T-helper 2 cell treated with Interferon-gamma antibody and Interleukin-4, amounts not matched to agents 5 μg/mL and 100 μg/mL, for 36 hours (primary cell): ENCODE results near the gene CASQ2.
A peak's percentile ranks its signal among the peaks of the same experiment; 100 is the strongest.

Experiments used
- DNase-seq: peaks from one replicate; pipeline ENCODE4 v3.0.0; 2021; ENCODE audit warnings: low spot score
- H3K27ac Mint-ChIP-seq: one replicate; pipeline ENCODE4 v1.8.0; 2021; ENCODE audit warnings: mild to moderate bottlenecking, mixed read lengths
- H3K27me3 Mint-ChIP-seq: one replicate; pipeline ENCODE4 v1.8.0; 2021; ENCODE audit warnings: low read depth, mixed read lengths
- H3K36me3 Mint-ChIP-seq: one replicate; pipeline ENCODE4 v1.8.0; 2021; ENCODE audit warnings: low read depth, mixed read lengths
- H3K4me1 Mint-ChIP-seq: one replicate; pipeline ENCODE4 v1.8.0; 2021; ENCODE audit warnings: low read depth, mixed read lengths
- H3K4me3 Mint-ChIP-seq: one replicate; pipeline ENCODE4 v1.8.0; 2022; ENCODE audit warnings: mild to moderate bottlenecking, moderate library complexity, mixed read lengths
- H3K9me3 Mint-ChIP-seq: one replicate; pipeline ENCODE4 v1.8.0; 2021; ENCODE audit warnings: mixed read lengths

Gene CASQ2

GRCh38 chr1:115666702-115667101, 101.8 kb downstream of the CASQ2 start:
- peaks cover 24% of the 10 kb centered on the region for H3K4me1 Mint-ChIP-seq
- H3K4me3 Mint-ChIP-seq, result no peak overlapping the region
- no peak overlapping the region for H3K27ac Mint-ChIP-seq
- H3K27me3 Mint-ChIP-seq, result no peaks in the 10 kb centered on the region
- H3K36me3 Mint-ChIP-seq, result peaks cover 55% of the 10 kb centered on the region
- H3K9me3 Mint-ChIP-seq, result peaks cover 13% of the 10 kb centered on the region
- no peak for DNase-seq

- DNase-seq, result no peak
- H3K27me3 Mint-ChIP-seq, result no peaks in the 10 kb centered on the region
Observed at GRCh38 chr1:115666206-115666605, 102.3 kb downstream of the CASQ2 start.

GRCh38 chr1:115665319-115666096, 103.0 kb downstream of the CASQ2 start:
- peaks cover 13% of the 10 kb centered on the region for H3K9me3 Mint-ChIP-seq
- H3K4me1 Mint-ChIP-seq, result peaks cover 20% of the 10 kb centered on the region
- peaks cover 60% of the 10 kb centered on the region for H3K36me3 Mint-ChIP-seq
- H3K4me3 Mint-ChIP-seq, result no peak overlapping the region
- H3K27me3 Mint-ChIP-seq, result no peaks in the 10 kb centered on the region
- H3K27ac Mint-ChIP-seq, result no peak overlapping the region
- no peak for DNase-seq

More at GRCh38 chr1:115666206-115666605, 102.3 kb downstream of the CASQ2 start:
- Mint-ChIP-seq H3K27ac (no peak overlapping the region), H3K4me1 (peaks cover 21% of the 10 kb centered on the region), H3K9me3 (peaks cover 13% of the 10 kb centered on the region), H3K4me3 (no peak overlapping the region), H3K36me3 (peaks cover 55% of the 10 kb centered on the region)

GRCh38 chr1:115661157-115661556, 107.4 kb downstream of the CASQ2 start:
- Mint-ChIP-seq H3K4me3 (no peak overlapping the region), H3K9me3 (no peaks in the 10 kb centered on the region), H3K36me3 (peaks cover 58% of the 10 kb centered on the region), H3K27me3 (no peaks in the 10 kb centered on the region), H3K27ac (no peak overlapping the region), H3K4me1 (peaks cover 14% of the 10 kb centered on the region)
- DNase-seq, result no peak

- Mint-ChIP-seq H3K27me3 (no peaks in the 10 kb centered on the region), H3K4me3 (no peak overlapping the region), H3K36me3 (peaks cover 56% of the 10 kb centered on the region), H3K9me3 (no peaks in the 10 kb centered on the region), H3K27ac (no peak overlapping the region), H3K4me1 (peaks cover 23% of the 10 kb centered on the region)
- no peak for DNase-seq
Observed at GRCh38 chr1:115660151-115660550, 108.4 kb downstream of the CASQ2 start.

GRCh38 chr1:115658646-115659045, 109.9 kb downstream of the CASQ2 start:
- H3K27me3 Mint-ChIP-seq, result no peaks in the 10 kb centered on the region
- H3K9me3 Mint-ChIP-seq, result no peaks in the 10 kb centered on the region
- peaks cover 52% of the 10 kb centered on the region for H3K36me3 Mint-ChIP-seq
- no peak overlapping the region for H3K4me3 Mint-ChIP-seq
- peaks cover 33% of the 10 kb centered on the region for H3K4me1 Mint-ChIP-seq
- no peak overlapping the region for H3K27ac Mint-ChIP-seq
- DNase-seq, result no peak

GRCh38 chr1:115656461-115657077, 111.9 kb downstream of the CASQ2 start:
- H3K9me3 Mint-ChIP-seq, result no peaks in the 10 kb centered on the region
- peaks cover 33% of the 10 kb centered on the region for H3K4me1 Mint-ChIP-seq
- H3K36me3 Mint-ChIP-seq, result peaks cover 54% of the 10 kb centered on the region
- H3K27me3 Mint-ChIP-seq, result no peaks in the 10 kb centered on the region
- no peak overlapping the region for H3K27ac Mint-ChIP-seq
- DNase-seq, result no peak
- peak overlapping the region; percentile 40 for H3K4me3 Mint-ChIP-seq

GRCh38 chr1:115655916-115656315, 112.6 kb downstream of the CASQ2 start:
- Mint-ChIP-seq H3K36me3 (peaks cover 52% of the 10 kb centered on the region), H3K27me3 (no peaks in the 10 kb centered on the region), H3K4me3 (peak overlapping the region; percentile 40), H3K27ac (no peak overlapping the region), H3K4me1 (peaks cover 31% of the 10 kb centered on the region), H3K9me3 (no peaks in the 10 kb centered on the region)
- DNase-seq, result no peak

- no peaks in the 10 kb centered on the region for H3K27me3 Mint-ChIP-seq
- peaks cover 31% of the 10 kb centered on the region for H3K4me1 Mint-ChIP-seq
- H3K9me3 Mint-ChIP-seq, result no peaks in the 10 kb centered on the region
- H3K27ac Mint-ChIP-seq, result peak overlapping the region; percentile 83
- no peak for DNase-seq
- peaks cover 46% of the 10 kb centered on the region for H3K36me3 Mint-ChIP-seq
- H3K4me3 Mint-ChIP-seq, result peak overlapping the region; percentile 71
Observed at GRCh38 chr1:115655306-115655663, 113.2 kb downstream of the CASQ2 start.

GRCh38 chr1:115654663-115655305, 113.7 kb downstream of the CASQ2 start:
- Mint-ChIP-seq H3K4me3 (peak overlapping the region; percentile 71), H3K36me3 (peaks cover 45% of the 10 kb centered on the region), H3K27me3 (no peaks in the 10 kb centered on the region), H3K9me3 (no peaks in the 10 kb centered on the region), H3K27ac (peak overlapping the region; percentile 83), H3K4me1 (peaks cover 30% of the 10 kb centered on the region)
- no peak for DNase-seq

GRCh38 chr1:115654125-115654524, 114.4 kb downstream of the CASQ2 start:
- Mint-ChIP-seq H3K36me3 (peaks cover 42% of the 10 kb centered on the region), H3K27ac (peak overlapping the region; percentile 65), H3K4me1 (peaks cover 27% of the 10 kb centered on the region), H3K27me3 (no peaks in the 10 kb centered on the region), H3K9me3 (no peaks in the 10 kb centered on the region), H3K4me3 (no peak overlapping the region)
- DNase-seq, result no peak

- peaks cover 27% of the 10 kb centered on the region for H3K4me1 Mint-ChIP-seq
- no peak overlapping the region for H3K4me3 Mint-ChIP-seq
- no peak overlapping the region for H3K27ac Mint-ChIP-seq
- no peaks in the 10 kb centered on the region for H3K9me3 Mint-ChIP-seq
- H3K36me3 Mint-ChIP-seq, result peaks cover 29% of the 10 kb centered on the region
- H3K27me3 Mint-ChIP-seq, result no peaks in the 10 kb centered on the region
- DNase-seq, result no peak
Observed at GRCh38 chr1:115652236-115652788, 116.2 kb downstream of the CASQ2 start.

- Mint-ChIP-seq H3K36me3 (peaks cover 23% of the 10 kb centered on the region), H3K27ac (no peak overlapping the region), H3K4me3 (no peak overlapping the region), H3K27me3 (no peaks in the 10 kb centered on the region), H3K4me1 (peaks cover 22% of the 10 kb centered on the region), H3K9me3 (no peaks in the 10 kb centered on the region)
- no peak for DNase-seq
Observed at GRCh38 chr1:115651391-115651790, 117.1 kb downstream of the CASQ2 start.

- Mint-ChIP-seq H3K27me3 (peaks cover 3% of the 10 kb centered on the region), H3K4me3 (no peak overlapping the region), H3K27ac (no peak overlapping the region), H3K9me3 (no peaks in the 10 kb centered on the region), H3K36me3 (peaks cover 21% of the 10 kb centered on the region), H3K4me1 (peaks cover 17% of the 10 kb centered on the region)
- DNase-seq, result no peak
Observed at GRCh38 chr1:115650961-115651360, 117.6 kb downstream of the CASQ2 start.
